Activated naive CD4-positive, alpha-beta T cell treated with anti-CD3 and anti-CD28 coated beads, Interleukin-2, amount 50 U/mL, for 16 hours (primary cell): Measurements from ENCODE around the gene RNF2.
"Not testable (repeated sequence)": the region's sequence is repeated elsewhere in the genome, so short reads cannot be mapped to it uniquely, and the experiment has no call there.

Experiments used
- DNase-seq: peaks from one replicate; pipeline ENCODE4 v3.0.0-alpha.2; 2020

Gene RNF2

DNA sequence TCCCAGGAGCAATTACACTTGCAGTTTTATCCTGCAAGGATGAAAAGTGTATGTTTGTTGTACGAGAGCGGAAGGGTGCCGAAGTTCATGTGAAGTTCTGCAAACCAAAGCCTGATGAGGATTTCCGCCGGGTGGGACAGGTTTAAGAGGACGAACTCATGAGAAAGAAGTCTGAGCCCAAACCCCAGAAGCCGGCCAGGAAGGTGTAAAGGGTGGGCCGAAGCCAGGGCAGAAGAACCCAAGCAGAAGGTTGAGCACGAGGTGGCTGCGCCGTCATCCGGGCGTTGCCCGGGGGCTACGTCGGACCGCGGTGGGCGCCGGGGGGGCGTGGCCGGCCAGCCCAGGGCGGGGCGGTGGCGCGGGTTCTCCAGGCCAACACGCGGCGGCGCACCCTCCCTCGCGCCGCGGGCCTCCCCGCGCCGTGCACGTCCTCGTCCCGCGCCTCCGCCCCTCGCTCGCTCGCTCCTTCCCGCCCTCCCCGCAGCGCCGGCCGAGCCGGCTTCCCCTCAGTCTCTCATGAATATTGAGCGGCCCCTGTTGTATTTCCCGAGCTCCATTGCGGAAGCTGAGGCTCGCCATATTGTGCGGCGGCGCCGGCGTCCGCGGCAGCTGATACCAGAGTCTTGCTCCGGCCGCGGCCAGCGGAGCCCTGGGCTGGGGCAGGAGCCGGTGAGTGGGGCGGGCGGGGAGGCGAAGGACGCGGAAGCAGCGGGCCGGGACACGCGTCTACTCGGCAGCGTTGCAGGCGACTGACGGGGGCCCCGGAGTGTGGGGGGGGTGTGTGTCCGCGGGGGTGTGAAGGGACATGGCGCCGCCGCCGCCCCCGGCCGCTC, at the start of gene RNF2:
RNF2 (plus strand) TSS at position 578 of the 833 bp plus-strand sequence. CDS start 41,996 bp downstream, outside the sequence.
- peak; percentile 83 for DNase-seq

DNA sequence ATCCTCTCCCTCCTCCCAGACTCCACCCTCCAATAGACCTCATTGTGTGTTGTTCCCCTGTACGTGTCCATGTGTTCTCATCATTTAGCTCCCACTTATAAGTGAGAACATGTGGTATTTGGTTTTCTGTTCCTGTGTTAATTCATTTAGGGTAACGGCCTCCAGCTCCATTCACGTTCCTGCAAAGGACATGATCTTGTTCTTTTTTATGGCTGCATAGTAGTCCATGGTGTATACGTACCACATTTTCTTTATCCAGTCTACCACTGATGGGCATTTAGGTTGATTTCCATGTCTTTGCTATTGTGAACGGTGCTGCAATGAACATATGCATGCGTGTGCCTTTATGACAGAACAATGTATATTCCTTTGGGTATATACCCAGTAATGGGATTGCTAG, 45.4 kb upstream of the RNF2 start:
- DNase-seq = not testable (repeated sequence)

DNA sequence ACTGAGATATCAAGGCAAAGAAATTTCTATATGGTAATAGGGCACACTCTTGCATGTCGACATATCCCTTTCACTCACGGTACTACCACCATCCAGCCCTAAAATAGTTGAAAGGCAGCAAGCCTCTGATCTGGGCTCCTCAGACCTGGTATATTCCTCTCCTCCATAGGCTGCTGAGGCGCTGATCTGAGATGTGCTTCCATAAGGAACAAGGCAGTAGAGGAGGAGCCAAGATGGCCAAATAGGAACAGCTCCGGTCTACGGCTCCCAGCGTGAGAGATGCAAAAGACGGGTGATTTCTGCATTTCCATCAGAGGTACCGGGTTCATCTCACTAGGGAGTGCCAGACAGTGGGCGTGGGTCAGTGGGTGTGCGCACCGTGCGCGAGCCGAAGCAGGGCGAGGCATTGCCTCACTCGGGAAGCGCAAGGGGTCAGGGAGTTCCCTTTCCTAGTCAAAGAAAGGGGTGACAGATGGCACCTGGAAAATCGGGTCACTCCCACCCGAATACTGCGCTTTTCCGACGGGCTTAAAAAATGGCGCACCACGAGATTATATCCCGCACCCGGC, 44.0 kb upstream of the RNF2 start:
- not testable (repeated sequence) for DNase-seq

DNA sequence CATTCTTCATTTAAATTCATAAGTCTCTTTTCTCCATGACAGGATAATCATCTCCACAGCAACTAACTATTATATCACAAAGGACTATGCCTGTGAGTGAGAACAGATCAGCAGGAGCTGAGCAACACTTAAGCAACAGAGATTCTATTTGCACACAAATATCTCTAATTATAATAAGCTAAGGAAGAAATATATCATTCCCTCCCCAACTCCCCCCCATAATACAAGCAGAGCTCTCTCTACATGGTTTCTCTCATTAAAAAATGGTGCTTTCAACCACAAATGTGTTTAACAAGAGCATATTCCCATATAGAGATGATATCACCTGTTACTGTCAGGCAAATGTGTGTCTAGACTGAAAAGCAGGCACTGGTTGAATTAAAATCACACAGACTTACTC, 36.5 kb upstream of the RNF2 start:
- DNase-seq = no peak

DNA sequence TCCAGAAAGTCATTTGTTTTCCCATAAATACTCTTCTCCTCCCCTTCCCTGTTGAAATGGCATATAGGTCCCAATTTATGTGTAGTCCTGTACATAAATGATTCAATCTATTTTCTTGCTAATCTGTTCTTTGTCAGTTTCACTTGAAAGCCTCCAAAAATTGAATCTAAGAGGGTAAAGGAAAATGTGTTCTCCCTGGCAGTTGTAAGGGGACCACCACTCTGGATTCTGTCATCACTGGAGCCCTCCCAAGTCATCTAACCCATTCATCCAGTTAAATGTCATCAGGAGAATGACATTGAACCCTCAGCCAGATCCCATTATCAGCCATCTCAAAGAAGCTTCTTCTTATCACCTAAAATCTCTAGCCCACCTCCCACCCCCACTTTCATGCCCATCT, 35.0 kb upstream of the RNF2 start:
- DNase-seq = no peak

DNA sequence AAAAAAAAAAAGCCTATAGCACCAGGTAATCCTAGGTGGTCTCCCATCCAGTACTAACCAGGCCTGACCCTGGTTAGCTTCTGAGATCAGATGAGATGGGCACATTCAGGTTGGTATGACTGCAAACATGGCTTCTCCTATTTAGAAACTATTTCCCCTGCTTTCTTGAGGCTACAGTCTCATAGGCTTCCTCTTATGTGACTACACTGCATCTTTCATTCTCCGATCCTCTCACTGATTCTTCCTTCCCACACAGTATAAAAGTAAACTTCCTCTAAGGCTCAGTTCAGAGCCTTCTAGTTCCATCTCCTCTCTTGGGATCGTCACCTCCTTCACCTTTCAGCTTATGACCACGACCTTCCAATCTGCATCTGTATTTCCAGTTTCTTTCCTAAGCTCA, 30.4 kb upstream of the RNF2 start:
- DNase-seq = no peak

DNA sequence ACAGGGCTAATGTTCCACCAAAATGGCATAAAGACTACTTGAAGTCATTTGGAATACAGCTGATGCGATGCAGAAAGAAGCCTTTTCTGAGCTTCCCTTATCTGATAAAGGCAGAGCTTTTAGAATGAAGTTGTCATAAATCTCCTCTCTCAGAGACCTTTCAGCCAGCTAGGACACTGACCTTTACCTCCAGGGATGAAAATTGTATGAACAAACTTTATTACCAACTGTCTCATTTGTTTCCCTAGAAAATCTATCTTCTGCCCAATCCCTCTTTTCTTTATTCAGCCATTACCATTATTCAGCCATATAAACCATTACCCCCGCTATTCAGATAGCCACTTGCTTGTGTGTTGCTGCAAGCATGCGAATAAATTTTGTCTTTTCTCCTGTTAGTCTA, 29.7 kb upstream of the RNF2 start:
- DNase-seq = no peak

DNA sequence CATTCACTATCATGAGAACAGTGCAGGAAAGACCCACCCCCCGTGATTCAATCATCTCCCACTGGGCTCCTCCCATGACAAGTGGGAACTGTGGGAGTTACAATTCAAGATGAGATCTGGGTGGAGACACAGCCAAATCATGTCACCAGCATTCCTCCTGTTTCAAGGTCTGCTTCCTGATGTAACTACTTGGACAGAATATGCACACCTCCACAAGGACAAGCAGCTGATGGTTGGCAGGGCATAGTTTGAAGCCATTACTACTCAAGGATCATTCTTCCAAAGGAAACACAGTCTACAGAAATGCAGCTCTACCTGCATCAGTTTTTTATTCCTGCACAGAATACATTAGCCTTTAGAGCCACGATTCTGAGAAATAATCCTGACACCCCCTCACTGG, 28.5 kb upstream of the RNF2 start:
- no peak for DNase-seq

DNA sequence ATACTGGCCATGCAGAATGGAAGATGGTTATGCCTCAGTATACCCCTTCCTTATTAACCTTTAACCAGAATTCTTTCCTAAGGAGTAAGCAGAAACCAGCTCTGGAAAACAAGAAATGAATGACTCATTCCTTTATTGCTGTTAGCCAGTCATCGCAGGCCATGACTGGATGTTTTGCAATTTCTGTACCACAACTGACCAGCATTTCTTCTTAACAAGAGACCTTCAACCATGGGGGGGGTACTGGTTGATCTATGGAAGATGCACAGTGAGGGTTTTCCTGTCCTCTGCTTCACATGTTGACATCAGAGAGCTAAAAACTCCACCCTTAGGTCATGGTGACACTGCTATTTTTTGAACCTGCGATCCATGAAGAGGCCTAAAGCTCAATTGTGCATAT, 28.0 kb upstream of the RNF2 start:
- no peak for DNase-seq

DNA sequence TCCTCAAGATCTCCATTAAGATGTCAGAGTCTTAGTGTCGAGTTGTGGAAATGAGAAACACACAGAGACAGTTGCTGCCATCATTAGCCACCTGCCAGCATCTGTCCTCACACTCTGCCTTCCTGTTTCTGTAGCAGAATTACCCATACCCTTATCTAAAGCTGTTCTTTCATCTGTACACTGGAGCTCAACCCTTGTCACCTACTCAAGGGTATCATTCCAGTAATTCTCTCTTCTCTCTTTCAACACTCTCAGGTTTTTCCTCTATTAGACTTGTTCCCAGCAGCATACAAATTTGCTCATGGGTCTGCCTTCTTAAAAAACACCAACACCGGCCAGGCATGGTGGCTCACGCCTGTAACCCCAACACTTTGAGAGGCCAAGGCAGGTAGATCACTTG, 27.4 kb upstream of the RNF2 start:
- no peak for DNase-seq

DNA sequence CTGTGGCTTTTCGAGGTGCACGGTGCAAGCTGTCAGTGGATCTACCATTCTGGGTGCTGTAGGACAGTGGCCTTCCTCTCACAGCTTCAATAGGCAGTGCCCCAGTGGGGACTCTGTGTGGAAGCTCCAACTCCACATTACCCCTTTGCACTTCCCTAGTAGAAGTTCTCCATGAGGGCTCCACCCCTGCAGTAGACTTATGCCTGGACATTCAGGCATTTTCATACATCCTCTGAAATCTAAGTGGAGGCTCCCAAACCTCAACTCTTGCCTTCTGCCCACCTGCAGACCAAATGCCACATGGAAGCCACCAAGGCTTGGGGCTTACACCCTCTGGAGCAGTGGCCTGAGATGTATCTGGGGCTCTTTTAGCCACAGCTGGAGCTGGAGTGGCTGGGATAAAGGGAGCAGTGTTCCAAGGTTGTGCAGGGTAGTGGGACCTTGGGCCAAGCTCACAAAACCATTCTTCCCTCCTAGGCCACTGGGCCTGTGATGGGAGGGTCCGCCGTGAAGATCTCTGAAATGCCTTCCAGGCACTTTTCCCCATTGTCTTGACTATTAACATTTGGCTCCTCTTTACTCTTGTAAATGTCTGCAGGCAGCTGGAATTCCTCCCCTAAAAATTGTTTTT, 18.0 kb upstream of the RNF2 start:
- DNase-seq = no peak

DNA sequence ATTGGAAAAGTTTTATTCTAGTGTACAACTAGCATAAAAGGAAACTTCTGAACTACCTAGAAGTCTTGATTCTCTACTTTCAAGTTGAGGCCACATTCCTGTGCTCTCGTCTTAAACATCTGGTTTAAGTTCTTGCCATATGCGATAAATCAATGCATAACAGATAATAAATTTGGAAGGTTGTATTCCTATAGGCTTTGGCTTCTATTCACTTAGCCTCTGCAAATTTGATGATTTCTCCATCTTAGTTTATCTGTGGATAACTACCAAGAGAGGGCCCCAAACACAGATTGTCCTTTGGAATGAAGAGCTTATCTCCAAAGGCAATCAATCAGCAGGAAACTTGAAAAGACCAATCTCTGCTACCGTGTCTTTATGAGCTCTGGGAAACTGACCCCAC, 11.7 kb upstream of the RNF2 start:
- DNase-seq = no peak

DNA sequence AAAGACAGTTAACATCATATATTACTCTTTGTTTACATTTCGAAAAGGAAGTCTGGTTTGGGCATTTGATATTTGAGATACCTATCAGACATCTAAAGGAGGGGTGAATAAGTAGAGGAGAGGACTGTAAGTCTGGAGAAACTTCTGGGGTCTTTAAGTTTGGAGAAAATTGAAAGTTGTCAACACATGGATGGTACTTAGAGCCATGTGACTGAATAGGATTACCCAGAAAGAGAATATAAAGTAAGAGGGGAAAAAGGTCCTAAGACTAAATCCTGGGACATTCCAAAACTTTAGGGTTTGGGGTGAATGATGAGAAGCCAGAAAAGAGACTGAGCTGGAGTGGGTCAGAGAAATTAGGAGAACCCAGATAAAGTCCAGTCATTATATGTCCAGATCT, 10.1 kb upstream of the RNF2 start:
- no peak for DNase-seq

DNA sequence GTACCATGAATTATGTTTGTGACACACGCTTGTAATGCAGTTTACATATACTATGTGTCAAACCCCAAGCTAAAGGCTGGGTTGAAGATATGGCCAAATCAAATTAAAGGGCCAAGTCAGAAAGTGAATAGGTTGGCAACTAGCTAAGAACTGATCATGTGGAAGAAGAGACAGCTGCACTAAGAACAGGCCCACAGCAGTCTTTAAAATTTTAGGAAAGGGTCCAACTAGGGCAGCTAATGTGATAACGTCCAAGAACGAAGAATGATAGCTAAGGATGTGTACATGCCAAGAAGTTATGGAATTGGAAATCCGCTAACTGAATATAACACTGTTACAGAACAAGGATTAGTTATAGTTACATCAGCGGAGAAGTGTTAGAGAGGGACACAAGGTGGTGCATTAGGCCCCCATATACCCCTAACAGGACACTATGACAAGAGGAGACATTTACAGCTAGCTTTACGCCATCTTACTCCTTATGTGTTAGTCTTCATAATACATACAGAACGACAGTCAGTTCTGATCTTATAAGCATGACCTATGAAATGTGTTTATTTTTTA, 6.5 kb upstream of the RNF2 start:
- DNase-seq = no peak

DNA sequence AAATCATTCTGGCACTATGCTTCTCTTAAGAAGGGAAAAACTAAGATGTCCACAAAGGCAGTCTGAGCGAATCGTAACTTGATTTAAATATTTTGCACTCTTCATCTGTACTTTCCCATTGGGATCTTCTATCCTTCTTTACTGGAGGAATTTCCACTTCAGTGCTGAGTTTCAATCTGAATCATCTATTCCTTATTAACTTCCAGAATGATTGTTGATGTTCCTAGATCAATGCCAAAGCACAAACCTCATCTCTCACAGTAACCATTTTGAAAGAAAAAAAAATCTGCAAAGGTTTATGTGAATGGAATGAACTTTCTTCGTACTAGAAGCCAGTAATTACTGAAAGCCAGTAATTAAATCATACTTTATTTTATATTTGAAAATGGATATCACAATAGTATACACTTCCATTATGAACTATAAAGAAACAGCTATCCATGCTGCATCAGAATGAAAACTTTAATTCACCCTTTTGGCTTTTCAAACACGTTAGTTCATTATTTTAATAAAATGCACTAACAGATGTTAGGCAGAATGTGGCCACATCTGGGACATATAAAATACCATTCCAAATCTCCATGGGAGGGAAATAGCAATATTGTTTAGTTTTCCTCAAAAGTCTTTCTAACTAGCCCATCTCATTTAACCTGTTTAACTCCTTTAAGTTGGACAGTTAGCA, 5.5 kb upstream of the RNF2 start:
- no peak for DNase-seq

DNA sequence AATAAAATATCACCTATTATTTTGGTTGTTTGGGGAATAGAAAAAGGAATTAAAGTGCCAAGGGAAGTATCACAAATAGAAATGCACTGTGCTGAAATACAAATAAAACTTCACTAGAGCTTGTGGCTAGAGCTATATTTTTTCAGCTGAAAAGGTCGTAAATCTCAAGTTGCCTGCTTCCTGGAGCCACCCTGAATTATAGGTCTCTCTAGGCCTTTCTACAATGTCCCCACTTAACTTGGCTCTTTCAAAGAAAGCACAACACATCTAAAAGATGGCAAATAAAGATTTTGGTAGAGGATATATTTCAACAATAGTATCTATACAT, 5.0 kb upstream of the RNF2 start:
- no peak for DNase-seq

DNA sequence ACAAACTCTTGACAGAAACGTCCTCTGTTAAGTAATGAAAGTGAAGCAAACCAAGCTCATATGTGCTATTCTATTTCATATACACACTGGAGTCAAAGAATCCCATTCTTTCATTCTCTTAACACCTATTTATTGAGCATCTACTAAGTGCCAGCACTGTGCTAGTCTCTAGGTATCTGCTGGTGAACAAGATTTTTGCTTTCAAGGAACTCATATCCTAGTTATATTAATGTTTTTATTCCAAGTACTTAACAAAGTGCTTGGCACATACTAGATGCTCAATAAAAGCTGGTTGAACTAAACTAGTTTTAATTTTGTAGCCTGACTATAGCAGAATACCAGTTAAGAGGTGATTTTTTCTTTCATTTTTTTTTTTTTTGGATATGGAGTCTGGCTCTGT, 3.6 kb upstream of the RNF2 start:
- DNase-seq = no peak

DNA sequence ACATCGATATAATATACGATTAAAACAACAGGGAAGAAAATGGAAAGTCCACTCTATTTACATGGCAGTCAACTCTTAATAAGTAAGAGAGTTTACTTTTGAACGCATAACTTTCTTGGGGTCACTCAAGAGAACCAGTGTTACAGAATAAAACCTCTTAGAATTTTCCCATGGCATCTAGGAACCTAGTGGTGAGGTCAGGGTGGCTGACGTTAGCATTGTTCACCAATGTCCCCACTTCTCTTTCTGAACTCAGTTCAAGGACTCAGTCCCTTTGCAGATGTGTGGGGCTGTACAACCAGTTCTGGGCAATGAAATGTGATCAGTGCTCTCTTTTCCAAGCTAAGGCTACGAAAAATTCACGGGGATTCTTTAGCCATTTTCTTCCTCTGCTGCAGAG, 2.6 kb upstream of the RNF2 start:
- DNase-seq = no peak

DNA sequence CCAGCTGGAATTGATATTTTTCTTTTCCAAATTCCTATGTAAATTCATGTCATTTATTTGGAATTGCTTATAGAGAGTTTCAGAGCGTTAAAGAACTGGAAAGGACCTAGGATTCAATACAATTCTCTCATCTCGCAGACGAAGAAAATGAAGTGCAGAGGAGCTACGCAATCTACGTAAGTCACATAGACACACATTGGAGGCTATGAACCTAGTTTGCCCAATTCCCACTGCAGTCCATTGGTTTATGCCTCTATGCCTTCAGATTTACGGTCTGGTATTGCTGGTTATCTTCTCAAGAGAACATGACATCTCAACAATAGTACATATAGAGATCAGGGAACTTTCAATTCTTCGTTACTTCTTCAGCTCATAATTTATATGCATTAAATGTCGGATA, 971 bp upstream of the RNF2 start:
- DNase-seq = no peak

DNA sequence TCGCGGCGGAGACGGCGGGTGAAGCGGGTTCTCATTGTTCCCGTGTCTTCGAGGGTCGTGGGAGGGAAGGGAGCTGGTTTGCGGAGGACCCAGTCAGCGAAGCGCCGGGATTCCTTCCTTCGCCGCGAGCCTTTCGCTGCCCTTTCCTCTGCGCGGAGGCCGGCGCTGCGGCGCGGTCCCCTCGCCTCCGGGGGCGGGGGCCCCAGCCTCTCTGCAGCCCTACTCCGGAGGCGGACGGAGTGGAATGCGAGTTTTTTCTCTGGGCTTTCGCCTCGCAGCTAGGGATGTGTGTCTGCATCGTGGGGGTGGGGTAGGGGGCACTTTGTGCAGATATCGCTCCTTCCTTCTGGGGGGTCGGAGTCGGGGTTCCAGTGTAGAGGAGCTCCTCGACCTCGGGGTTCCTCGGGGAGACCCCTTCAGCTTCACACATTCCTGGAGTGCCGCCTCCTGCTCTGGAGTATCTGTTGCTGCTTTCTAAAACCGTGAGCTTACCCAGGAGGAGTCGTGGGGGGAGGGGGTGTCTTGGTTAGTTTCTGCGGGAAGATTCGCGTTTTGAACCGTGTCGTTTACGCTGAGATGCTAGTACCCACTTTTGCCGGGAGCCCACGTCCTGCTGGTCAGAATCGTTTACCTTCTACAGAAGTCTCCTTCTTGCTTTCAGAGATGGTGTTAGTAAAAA, 595 bp downstream of the RNF2 start:
- DNase-seq = peak; percentile 33

DNA sequence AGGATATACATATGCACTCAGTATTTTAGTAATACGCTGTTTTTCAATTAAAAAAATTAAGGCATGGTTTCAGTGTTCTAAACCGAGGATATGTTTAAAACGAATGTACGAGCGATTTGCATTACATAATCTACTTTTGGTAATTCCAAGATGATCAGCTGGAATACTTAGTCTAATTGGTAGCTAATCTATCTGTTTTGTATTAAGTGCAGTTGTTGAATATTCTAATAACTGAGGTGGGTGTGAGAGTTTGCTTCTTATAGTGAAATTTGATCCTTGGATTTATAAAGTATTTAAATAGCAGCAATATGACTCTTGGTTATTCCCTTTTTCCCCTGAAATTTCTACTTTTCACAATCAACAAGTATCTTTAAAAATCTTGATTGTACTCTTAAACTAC, 1.3 kb downstream of the RNF2 start:
- no peak for DNase-seq

DNA sequence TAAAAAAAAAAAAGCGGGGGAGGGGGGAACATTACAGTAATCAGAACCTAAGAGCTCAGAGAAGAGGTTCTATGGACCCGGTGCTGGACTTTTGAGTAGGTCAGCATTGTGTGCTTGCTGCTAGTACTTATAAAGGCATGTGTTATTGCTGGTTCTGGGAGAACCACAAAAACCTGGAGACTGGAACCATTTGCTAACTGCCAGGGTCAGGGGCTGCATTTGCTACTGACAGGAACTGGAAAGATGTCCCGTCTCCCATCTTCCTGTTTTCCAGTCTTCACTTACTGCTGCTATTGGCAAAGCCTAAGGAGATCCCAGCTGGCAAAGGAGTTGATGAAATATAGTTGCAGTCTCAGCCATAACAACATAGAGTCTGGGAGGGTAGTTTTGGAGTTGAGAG, 4.3 kb downstream of the RNF2 start:
- no peak for DNase-seq

DNA sequence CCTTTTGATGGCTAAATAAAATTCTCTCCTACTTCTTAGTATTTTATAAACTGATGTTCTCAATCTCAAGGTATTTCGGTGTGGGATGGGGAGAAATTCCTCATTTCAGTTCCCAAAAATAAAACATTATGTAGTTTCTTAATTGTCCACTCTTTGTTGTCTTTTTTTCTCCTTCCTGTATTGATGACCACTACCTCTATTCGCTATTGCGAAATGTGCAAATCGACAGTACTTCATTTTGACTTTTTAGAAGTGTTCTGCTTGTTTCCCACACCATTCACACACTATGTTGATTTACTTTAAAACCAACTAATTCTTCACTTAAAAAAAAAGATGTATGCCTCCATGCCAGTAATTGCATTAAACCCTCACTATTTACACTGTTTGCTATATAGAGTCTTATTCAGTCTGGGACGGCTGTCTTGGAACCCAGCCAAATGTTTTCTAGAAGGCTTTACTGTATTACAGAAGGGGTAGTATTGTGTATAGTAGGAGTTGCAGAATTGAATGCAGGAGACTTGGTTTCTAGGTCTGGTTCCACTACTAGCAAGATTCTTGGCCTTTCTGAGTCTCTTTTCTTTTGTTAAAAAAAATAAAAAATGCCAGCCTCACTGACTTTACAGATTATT, 5.6 kb downstream of the RNF2 start:
- no peak for DNase-seq
